GOT3 (cell line): ENCODE data around the gene RHOJ.
"Not testable (repeated sequence)": the region's sequence is repeated elsewhere in the genome, so short reads cannot be mapped to it uniquely, and the experiment has no call there.

Experiments used
- DNase-seq: peaks from one replicate; lab custom pipeline; 2025; ENCODE audit warnings: mixed read lengths; lab: John Stamatoyannopoulos, UW

The RHOJ gene

DNA sequence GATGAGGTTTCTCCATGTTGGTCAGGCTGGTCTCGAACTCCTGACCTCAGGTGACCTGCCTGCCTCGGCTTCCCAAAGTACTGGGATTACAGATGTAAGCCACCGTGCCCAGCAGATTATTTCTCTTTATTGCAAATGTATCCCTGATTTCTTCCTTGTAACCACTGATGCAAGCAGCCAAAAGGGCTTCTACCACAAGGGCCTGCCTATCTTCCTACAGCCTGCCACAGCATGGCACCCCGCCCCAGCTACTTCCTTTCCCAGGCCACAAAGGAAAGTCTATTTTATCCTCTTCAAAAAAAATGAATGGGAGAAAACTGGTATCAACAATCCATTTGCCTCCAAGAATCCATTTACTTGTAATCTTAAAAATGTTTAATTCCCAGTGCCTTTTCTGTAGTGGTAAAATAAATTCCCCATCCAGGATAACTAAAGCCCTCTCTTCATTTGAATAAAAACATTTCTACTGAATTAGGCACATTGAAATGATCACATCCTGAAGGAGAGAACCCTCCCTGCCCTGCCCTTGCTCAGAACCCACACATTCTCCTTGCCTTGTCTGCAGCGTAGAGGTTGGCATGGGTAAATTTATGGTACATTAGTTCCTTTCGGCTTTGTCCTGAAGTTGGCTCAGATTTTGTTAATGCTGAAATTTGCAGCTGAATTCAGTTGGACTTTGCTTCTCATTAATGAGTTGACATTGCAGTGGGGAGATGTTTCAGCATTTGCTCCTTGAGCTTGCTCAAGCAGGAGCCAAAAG, 95.3 kb downstream of the RHOJ start:
- DNase-seq, result no peak

DNA sequence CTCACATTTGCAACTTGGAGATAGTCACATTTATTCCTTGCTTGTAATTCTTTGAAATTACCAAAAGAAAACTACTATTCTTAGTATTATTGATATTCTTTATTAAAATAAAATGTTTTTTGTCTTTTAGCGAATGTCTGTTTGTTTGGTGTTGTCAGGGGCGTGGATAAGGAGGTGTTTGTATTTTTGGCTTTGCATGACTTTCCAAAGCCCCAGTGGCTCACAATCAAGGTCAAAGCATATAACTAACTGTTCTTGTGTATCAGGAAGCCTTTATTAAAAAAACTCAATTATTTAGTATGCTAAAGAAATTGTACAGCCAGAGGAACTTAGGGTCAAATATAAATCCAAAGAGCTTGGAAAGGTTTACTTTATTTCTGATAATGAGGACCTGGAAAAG, 96.6 kb downstream of the RHOJ start:
- DNase-seq, result no peak

DNA sequence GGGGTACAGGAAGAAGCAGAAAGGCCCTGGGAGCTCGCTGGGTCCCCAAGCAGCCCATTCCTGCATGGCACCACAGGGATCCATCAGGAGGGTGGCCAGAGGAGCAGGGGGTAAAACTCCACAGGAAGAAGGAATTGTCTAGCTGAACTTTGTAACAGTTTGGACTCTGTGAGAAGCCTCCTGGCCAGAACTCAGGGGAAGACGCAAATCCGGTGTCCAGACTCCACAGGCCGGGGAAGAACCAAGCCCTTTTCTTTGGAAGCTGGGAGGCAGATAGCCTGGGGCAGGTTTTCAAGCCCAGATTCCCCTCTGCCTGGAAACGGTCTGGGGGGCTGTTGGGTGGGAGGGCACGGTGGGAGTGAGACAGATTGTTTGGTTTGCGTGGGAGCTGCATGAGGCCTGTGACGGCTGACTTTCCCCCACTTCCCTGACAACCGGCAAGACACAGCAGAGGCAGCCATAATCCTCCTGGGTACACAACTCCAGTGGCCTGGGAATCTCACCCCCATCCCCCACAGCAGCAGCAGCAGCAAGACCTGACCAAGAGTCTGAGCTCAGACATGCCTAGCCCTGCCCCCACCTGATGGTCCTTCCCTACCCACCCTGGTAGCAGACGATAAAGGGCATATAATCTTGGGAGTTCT, 97.8 kb downstream of the RHOJ start:
- no peak for DNase-seq

DNA sequence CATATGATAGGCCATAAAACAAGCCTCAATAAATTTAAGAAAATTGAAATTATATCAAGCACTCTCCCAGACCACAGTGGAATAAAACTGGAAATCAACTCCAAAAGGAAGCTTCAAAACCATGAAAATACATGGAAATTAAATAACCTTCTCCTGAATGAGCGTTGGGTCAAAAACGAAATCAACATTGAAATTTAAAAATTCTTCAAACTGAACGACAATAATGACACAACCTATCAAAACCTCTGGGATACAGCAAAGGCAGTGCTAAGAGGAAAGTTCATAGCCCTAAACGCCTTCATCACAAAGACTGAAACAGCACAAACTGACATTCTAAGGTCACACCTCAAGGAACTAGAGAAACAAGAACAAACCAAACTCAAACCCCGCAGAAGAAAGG, 100.2 kb downstream of the RHOJ start:
- DNase-seq, result not testable (repeated sequence)

DNA sequence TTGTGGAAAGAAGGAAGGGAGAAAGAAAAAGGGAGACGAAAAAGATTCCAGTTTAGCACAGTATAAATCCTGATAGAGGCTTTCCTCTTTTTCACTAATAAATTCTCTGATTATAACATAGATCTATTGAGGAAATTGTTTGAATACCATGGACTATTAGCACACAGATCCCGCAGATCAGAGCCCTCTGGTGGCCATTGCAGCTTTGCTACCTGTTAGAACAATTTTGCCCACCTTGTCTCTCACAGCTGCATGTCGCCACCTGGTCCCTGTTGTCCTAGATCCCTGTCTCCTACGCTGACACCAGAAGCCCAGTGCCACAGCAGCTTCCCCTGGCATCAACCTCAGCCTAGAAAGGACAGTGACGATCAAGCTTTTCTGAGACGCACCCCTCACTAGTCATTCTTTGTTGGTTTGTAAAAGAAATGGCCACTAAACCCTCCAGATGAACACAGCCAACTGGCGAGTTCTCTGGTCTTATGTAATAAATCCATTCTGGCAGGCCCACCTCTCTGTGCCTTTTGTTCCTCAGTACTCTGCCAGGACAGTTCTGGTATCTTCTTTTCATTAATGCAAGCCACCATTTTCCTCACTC, 104.6 kb downstream of the RHOJ start:
- DNase-seq, result no peak

DNA sequence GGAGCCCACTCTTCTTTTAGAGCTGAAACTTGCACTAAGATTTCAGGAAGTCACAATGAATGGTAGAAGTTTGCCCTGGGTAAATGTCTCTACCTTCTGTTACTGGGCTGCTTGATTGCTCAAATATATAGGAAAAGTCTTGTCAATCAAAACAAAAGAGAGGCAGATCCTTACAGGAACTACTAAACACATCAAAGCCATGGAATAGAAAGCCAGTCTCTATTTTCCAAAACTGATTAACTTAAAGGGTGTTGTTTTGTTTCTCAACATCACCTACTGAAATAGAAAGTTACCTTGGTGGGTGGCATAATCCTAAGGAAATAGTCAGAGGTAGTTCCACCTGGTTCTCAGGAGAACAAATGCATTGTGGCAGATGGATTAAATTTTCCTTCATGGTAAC, 114.6 kb downstream of the RHOJ start, which contains the start of gene GPHB5:
GPHB5 (minus strand) TSS at position 101 of the 400 bp plus-strand sequence. CDS start 1,086 bp downstream, outside the sequence.
- no peak for DNase-seq

DNA sequence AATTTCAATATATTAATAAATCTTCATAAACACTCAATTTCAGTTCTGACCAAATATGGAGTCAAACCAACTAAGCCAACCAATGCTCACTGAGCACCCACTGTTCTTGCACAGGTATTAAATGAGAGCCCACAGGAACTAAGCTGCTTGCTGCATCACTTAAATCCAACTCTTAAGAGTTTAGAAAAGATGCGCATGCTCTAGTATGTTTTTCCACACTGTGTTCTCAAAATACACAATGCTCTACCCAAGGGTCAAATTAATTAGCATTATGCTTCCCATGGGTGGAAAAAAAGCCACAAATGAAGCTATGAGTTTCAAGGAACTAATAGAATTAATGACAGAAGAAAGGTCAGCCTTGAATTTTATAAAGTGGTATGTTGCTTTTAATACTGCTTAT, 118.2 kb downstream of the RHOJ start:
- DNase-seq, result no peak

DNA sequence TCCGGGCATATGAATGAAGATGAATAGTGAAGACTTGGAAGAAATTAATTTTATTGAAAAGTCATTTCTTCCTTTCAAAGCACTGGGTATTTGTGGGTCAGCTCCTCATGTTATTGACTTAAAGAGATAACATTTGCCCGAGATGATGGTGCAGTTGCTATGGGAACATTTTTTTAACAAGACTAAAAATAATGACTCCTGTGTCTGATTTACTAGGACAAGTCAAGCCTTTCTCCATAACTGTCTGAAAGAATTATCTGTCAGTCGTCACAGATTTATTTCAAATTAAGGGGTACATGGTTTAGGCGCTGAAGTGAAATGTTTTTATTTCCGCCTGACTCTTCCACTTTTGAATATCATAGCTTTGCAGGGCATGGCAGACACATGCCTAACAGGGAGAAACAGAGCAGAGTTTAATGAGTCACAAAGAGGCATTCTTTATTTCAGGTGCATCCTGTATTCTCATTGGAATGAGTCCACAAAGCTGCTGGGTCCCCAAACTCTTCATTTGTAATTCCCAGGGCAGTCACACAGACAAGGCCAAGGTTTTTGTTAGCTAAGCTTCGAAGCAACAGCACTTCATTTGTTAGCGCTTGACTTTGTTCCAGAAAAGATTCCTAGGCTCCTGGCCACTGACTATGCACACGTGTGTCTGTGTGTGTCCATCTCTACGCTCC, 118.8 kb downstream of the RHOJ start:
- no peak for DNase-seq

DNA sequence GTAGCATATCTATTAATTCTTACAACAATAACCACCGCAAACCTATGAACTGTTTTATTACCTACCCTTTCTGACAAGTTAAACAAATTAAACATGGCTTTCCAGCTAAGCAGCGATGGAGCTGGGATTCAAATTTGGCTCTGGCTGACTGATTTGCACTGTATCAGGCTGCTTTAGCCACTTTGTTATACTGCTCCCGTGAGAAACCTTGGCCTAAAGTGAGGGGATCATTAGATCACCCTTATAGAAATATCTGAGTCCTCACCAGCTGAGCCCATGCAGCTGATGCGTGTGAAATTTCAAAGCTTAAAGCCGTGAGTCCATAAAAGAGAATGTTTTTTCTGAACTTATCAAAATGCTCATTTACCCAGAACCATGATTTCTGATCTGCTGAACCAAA, 122.6 kb downstream of the RHOJ start:
- no peak for DNase-seq

DNA sequence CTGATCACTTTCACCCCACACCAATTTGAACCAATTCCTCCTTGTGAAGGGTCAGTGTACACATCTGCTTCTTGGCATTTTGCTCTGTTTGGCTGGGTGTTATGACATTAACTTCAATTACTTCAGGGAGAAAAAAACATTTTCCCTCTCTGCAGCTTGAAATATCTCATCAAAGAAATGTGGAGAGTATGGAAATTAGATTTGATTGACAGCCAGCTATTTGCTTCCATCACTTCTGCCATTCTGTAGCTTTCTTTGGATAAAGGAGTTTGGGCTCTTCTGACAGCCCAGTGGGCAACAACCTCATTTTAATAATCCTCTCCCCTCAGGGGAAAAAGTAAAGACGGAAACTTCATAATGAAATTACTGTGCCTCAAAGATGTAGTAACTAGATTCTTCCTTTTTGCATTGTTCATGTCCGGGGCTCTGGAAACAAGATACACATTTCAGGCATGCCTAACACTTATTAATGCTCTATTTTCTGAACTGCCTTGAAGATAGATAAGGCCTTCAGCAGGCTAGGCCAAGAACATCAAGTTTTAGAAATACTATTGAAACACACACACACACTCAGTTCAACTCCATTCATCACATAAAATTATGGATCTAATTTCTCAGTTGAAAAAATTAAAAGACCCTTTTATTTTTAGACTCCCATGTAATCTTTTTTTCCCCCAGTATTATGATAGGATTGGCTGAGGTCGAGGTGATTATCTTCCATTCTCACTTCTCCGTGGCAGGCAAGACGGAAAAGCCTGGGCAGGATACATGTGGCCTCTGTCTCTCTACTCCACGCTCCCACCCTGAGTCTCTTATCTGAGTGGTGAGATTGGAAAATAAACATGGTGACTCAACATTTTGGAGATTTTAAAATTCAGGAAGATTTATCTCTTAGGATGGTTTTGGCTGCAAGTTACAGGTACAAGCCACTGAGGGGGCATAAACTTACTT, 124.8 kb downstream of the RHOJ start:
- DNase-seq, result no peak

DNA sequence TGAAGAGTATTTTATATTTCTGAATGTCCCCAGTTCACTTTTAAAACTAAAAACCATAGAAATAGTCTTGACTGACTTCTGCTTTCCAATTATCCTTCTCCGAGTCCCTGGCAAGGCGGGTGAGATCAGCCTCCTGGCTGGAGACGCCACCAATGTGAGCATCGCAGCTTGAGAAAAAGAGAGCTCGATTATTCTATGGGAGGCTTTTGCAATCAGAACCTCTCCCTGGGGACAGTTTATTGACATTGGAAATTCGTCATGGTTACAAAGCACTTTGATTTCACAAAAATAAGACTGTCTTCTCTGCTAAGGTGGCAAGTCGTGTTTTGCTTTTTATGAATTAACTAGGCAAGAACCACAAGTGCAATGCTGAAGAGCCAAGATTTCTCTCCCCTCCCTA, 138.1 kb downstream of the RHOJ start:
- no peak for DNase-seq
